ENCODE data around the gene STUM. TPM values are rescaled to one million over a fixed set of nuclear protein-coding genes. Genes with fewer than 3 reads are reported as not detected.

Gene STUM
- total and polyA plus RNA-seq, 2 donors from 2014 or later: 1.6 to 1.9 TPM

DNA sequence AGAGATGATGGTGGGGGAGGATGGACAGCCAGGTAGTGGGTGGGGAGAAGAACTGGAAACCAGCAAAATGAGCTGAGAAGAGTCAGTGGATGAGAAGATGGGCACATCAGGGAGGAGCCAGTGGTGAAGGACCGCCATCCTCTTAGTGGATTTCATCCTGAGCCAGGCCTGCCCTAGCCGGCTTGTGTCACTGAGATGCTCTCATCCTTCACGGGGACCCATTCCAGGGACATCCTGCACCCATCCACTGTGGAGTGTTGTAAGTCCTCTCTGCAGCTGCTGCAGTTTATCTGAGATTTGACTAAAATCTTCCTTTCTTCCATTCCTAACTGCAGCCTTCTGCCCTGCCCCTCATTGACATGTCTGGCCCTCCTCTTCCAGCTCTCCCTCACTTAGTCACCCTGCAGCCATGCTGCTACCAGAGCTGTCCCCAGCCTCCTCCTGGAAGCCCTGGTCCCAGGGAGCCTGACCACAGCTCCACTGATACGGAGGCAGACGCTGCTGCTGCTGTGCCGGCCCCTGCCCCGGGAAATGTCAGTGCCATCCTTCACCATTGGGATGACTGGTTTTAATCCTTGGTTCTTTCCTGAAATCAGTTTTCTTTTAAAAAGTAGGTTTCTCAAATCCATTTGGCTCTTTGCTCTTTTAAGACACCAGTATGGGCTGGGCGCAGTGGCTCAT, 33.2 kb downstream of the STUM start:
- H3K9me3 ChIP-seq (ENCODE audit: control insufficient read depth in 2 of 3, insufficient read depth in 1 of 3, low read length in 3 of 3): no peaks in the 10 kb centered on the region
- no peak for FAIRE-seq
- intact Hi-C loops (cut with DNase I): no loop called here
- H3K27ac ChIP-seq (ENCODE audit: low read depth in 2 of 2, low read length in 2 of 2): no peak overlapping the region
- no peak overlapping the region for H3K9ac ChIP-seq (ENCODE audit: low read length in 3 of 3)
- no peaks in the 10 kb centered on the region for H3K4me1 ChIP-seq (ENCODE audit: control insufficient read depth in 2 of 3, insufficient read depth in 2 of 3, low read depth in 1 of 3, low read length in 3 of 3)
- no peak for TF ChIP-seq CTCF (IDR thresholded peaks at IDR 0.05; ENCODE audit: borderline replicate concordance, extremely low read depth, insufficient read depth)
- peak in 1 of 5 donors; percentile 24 for DNase-seq
- no peaks in the 10 kb centered on the region for H3K27me3 ChIP-seq (ENCODE audit: control insufficient read depth, insufficient read depth, low read length)
- H3K36me3 ChIP-seq (ENCODE audit: control insufficient read depth in 2 of 3, insufficient read depth in 3 of 3, low read length in 3 of 3): no peaks in the 10 kb centered on the region
- no peak overlapping the region for H3K4me3 ChIP-seq (ENCODE audit: low read length in 3 of 3)

DNA sequence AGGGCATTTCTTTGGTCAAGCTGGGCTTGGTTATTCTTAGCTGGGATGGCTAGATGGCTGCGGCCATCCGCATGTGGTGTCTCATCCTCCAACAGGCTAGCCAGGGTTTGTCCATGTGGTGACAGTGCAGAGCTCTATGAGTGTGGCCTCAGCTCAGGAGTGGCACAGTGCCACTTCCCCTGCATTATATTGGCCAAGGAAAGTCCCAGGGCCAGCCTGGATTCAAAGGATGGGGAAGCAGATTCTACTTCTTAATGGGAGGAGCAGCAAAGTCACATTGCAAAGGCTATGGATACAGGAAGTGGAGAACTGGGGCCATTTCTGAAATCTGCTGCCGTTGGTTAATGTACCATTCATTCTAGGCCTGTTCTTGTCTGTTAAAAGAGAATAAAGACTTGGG, 34.4 kb downstream of the STUM start:
- FAIRE-seq (no peak), DNase-seq (peak in 1 of 5 donors; percentile 35)
- no peaks in the 10 kb centered on the region for H3K36me3 ChIP-seq (ENCODE audit: control insufficient read depth in 2 of 3, insufficient read depth in 3 of 3, low read length in 3 of 3)
- H3K9ac ChIP-seq (ENCODE audit: low read length in 3 of 3): no peak overlapping the region
- H3K4me1 ChIP-seq (ENCODE audit: control insufficient read depth in 2 of 3, insufficient read depth in 2 of 3, low read depth in 1 of 3, low read length in 3 of 3): no peaks in the 10 kb centered on the region
- H3K4me3 ChIP-seq (ENCODE audit: low read length in 3 of 3): no peak overlapping the region
- intact Hi-C loops (cut with DNase I): no loop called here
- H3K27ac ChIP-seq (ENCODE audit: low read depth in 2 of 2, low read length in 2 of 2): no peak overlapping the region
- H3K27me3 ChIP-seq (ENCODE audit: control insufficient read depth, insufficient read depth, low read length): no peaks in the 10 kb centered on the region
- H3K9me3 ChIP-seq (ENCODE audit: control insufficient read depth in 2 of 3, insufficient read depth in 1 of 3, low read length in 3 of 3): no peaks in the 10 kb centered on the region
- TF ChIP-seq CTCF (IDR thresholded peaks at IDR 0.05; ENCODE audit: borderline replicate concordance, extremely low read depth, insufficient read depth): no peak

DNA sequence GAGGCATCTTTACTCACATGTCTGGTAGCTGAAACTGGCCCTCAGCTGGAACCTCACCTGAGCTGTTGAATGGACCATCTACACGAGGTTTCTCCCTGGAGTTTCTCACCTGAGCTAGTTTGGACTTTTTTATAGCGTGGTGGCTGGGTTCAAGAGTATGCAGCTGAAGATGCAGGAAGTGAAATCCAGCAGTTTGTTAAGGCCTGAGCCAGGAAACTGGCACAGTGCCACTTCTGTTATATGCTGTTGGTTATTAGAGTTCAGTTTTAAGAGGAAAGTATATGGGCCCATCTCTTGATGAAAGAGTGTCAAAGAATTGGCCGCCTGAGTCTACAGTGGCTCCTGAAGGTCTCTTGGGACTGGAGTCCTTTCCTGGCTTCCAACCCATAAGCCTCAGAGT, 35.6 kb downstream of the STUM start:
- intact Hi-C loops (cut with DNase I): no loop called here
- DNase-seq (peak in 1 of 5 donors; percentile 8), FAIRE-seq (no peak)
- no peak for TF ChIP-seq CTCF (IDR thresholded peaks at IDR 0.05; ENCODE audit: borderline replicate concordance, extremely low read depth, insufficient read depth)
- Histone ChIP-seq H3K36me3 (ENCODE audit: control insufficient read depth in 2 of 3, insufficient read depth in 3 of 3, low read length in 3 of 3) (no peaks in the 10 kb centered on the region), H3K9me3 (ENCODE audit: control insufficient read depth in 2 of 3, insufficient read depth in 1 of 3, low read length in 3 of 3) (no peaks in the 10 kb centered on the region), H3K27ac (ENCODE audit: low read depth in 2 of 2, low read length in 2 of 2) (no peak overlapping the region), H3K9ac (ENCODE audit: low read length in 3 of 3) (no peak overlapping the region), H3K4me1 (ENCODE audit: control insufficient read depth in 2 of 3, insufficient read depth in 2 of 3, low read depth in 1 of 3, low read length in 3 of 3) (no peaks in the 10 kb centered on the region), H3K4me3 (ENCODE audit: low read length in 3 of 3) (no peak overlapping the region), H3K27me3 (ENCODE audit: control insufficient read depth, insufficient read depth, low read length) (no peaks in the 10 kb centered on the region)

DNA sequence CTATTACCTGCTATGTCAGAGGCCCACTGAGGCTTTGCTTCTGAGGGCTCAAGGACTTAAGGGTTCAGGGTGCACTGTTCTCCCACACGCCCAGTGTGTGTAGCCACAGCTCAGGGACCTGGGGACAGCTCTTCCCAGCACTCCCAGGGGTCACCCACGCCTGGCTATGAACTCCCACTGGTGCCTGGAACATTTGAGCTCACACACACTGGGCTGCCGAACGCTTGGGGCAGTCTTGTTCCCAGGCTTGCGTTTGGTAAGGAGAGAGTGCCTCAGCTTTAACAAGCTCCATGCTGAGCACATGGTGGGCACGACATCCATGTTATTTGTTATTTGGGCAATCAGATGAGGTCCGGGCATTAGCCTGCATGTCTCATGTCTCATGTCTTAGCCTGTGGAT, 37.6 kb downstream of the STUM start:
- intact Hi-C loops (cut with DNase I): no loop called here
- Histone ChIP-seq H3K4me3 (ENCODE audit: low read length in 3 of 3) (no peak overlapping the region), H3K27ac (ENCODE audit: low read depth in 2 of 2, low read length in 2 of 2) (no peak overlapping the region), H3K9me3 (ENCODE audit: control insufficient read depth in 2 of 3, insufficient read depth in 1 of 3, low read length in 3 of 3) (no peaks in the 10 kb centered on the region), H3K36me3 (ENCODE audit: control insufficient read depth in 2 of 3, insufficient read depth in 3 of 3, low read length in 3 of 3) (no peaks in the 10 kb centered on the region), H3K9ac (ENCODE audit: low read length in 3 of 3) (no peak overlapping the region), H3K27me3 (ENCODE audit: control insufficient read depth, insufficient read depth, low read length) (no peaks in the 10 kb centered on the region), H3K4me1 (ENCODE audit: control insufficient read depth in 2 of 3, insufficient read depth in 2 of 3, low read depth in 1 of 3, low read length in 3 of 3) (no peaks in the 10 kb centered on the region)
- peak in 1 of 5 donors; percentile 10 for DNase-seq
- no peak for FAIRE-seq
- no peak for TF ChIP-seq CTCF (IDR thresholded peaks at IDR 0.05; ENCODE audit: borderline replicate concordance, extremely low read depth, insufficient read depth)
